ENCODE results near the gene FBXL13.

DNA sequence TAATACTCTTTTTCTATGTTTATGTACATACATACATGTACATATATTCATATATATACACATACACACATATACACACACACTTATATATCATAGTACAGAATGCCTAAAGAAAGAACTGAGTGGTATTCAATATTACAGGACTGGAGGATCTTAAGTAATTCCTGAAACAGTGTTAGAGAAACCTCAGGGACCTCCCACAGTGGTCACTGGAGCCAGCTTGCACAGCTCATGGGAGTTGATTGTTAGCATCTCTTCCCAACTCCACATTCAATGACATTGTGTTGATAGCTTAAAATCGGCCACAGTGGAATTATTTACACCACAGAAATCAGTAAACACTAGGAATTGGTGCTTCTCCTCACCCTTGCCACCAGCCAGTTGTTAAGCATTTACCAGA is 155.8 kb downstream of the FBXL13 start:
- TF ChIP-seq EZH2 (IDR thresholded peaks at IDR 0.05; ENCODE audit: low read depth, unreplicated experiment) (no peak), CTCF (conservative IDR thresholded peaks at IDR 0.05; ENCODE audit: low read depth in 2 of 2) (no peak)

Measured in GM23338 (cell line).